Smooth muscle cell of trachea (primary cell): ENCODE data around the gene DNAJB9. TPM values are rescaled to one million over a fixed set of nuclear protein-coding genes. Genes with fewer than 3 reads are reported as not detected.

Source experiments
- total RNA-seq: library from RNA; depleted of rRNA; stranded (reverse); fragments of >200 nt; gene quantifications from 2 replicates; pipeline ENCODE4 v1.2.1, GENCODE V29; 2014

The DNAJB9 gene
- 10.8 and 44.0 TPM in 2 replicates for total RNA-seq

DNA sequence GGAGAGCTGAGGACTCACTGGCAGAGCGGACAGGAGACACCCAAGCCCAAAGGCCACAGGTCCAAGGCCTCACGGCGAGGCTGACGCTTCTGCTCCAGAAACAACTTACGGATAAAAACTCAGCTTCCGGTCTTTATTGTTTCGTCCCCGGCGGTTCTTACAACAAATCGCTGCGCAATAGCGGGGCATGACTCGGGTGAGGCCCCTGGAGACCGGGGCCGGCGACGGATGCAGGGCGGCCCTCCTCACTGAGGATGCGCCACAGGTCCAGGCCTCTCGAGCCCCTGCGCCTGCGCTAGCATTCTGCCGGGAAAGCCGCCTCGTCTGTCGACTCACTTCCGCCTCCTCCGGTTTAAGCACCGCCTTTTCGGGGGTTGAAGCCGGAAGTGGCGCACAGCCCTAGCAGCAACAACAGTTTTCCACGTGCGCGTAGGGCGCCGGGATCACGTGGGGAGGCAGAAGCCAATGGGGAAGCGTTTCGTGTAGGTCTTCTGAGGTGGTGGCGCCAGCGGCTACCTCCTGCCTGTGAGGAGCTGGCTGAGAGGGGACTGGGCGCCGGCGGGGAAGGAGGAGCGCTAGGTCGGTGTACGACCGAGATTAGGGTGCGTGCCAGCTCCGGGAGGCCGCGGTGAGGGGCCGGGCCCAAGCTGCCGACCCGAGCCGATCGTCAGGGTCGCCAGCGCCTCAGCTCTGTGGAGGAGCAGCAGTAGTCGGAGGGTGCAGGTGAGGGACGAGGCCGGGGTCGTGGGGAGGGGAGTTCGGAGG, at the start of gene DNAJB9, which contains the start of gene THAP5:
TSS of gene DNAJB9 (plus strand) at position 494 of the 765 bp plus-strand sequence. CDS start 1,853 bp downstream, outside the sequence.
TSS of gene THAP5 (minus strand) at position 326 of the 765 bp plus-strand sequence. CDS start at position 189, 137 bp downstream.

DNA sequence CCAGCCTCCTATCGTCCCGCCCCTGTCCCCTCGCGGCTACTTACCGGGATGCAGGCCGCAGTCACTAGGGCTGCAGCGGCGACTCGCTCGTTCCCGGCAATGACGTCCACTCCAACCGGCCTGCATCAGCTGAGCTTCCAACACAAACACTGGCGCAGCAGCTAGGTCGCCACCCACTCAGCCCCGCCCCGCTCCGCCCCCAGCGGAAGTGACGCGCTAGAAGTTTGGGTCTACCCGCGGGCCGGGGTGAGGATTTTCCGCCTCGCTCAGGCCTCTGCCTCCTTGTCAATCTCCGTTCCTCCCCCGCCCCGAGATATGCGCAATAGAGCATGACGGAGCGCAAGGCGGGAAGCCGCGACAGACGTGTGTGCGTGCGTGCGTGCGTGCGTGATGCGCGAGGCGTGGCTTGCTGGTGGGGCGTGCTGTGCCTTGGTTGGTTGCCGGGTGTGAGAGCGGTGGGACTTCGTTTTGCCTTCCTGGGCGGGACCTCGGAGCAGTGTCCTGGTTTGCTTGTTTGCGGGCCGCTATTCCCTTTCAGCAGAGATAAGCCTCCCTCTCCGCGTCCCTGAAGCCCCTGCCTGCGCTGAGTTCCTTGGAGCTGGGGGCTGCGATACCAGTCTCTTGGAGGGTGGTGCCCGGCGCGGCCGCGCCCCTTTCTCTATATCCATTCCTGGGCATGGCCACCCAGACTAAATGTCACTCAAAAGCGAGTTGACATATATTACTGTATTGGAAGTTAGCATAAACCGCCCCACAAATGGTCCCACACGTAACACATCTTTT, 43.5 kb upstream of the DNAJB9 start, which contains the start of gene PNPLA8:
TSS of gene PNPLA8 (minus strand) at position 151 of the 783 bp plus-strand sequence. CDS start 10,644 bp downstream, outside the sequence.

Other genes starting within 250 kb of the DNAJB9 start
- gene NRCAM, start 113.4 kb upstream of the DNAJB9 start, total RNA-seq = 0.50 and 1.5 TPM in 2 replicates
- gene PNPLA8, start 43.7 kb upstream of the DNAJB9 start, total RNA-seq = 32.3 and 41.7 TPM in 2 replicates
- 15.5 and 17.9 TPM in 2 replicates for gene THAP5, start 168 bp upstream of the DNAJB9 start, total RNA-seq